Stimulated activated CD8-positive, alpha-beta memory T cell treated with anti-CD3 and anti-CD28 coated beads, Interleukin-12 subunit alpha, Interleukin-12 subunit beta, amount 100 ng/mL, for 4 hours (primary cell): ENCODE data around the gene RAD52.
A peak's percentile ranks its signal among the peaks of the same experiment; 100 is the strongest.

Experiments used
- DNase-seq: peaks from one replicate; pipeline ENCODE4 v3.0.0-alpha.2; 2020; ENCODE audit warnings: low read depth

The RAD52 gene

GRCh38 chr12:949453-950191 is at the start of gene RAD52:
RAD52 (minus strand) TSS chr12:949694; CDS start chr12:933058, 16,636 bp downstream.
- peak; percentile 95 for DNase-seq

- no peak for DNase-seq
Observed at GRCh38 chr12:998020-998874, 48.8 kb upstream of the RAD52 start.

- DNase-seq = no peak
Observed at GRCh38 chr12:997505-997904, 48.0 kb upstream of the RAD52 start.

GRCh38 chr12:996881-997280 is 47.4 kb upstream of the RAD52 start:
- no peak for DNase-seq

- DNase-seq = no peak
Observed at GRCh38 chr12:992647-993046, 43.2 kb upstream of the RAD52 start.

- no peak for DNase-seq
Observed at GRCh38 chr12:991350-992333, 42.1 kb upstream of the RAD52 start.

- peak; percentile 82 for DNase-seq
Observed at GRCh38 chr12:990661-991349, 41.3 kb upstream of the RAD52 start, which contains the start of gene ERC1. ERC1 (plus strand) TSS chr12:991223; CDS start chr12:1027904, 36,681 bp downstream.

GRCh38 chr12:989751-990660 is 40.5 kb upstream of the RAD52 start:
- DNase-seq = peak; percentile 25

GRCh38 chr12:989051-989450 is 39.6 kb upstream of the RAD52 start:
- no peak for DNase-seq

- DNase-seq = no peak
Observed at GRCh38 chr12:988646-989045, 39.2 kb upstream of the RAD52 start.

- no peak for DNase-seq
Observed at GRCh38 chr12:981961-982360, 32.5 kb upstream of the RAD52 start.

GRCh38 chr12:981176-981828 is 31.8 kb upstream of the RAD52 start:
- DNase-seq = no peak

GRCh38 chr12:979349-979748 is 29.9 kb upstream of the RAD52 start:
- no peak for DNase-seq

- DNase-seq = no peak
Observed at GRCh38 chr12:977156-977555, 27.7 kb upstream of the RAD52 start.

GRCh38 chr12:976644-977043 is 27.1 kb upstream of the RAD52 start:
- no peak for DNase-seq

GRCh38 chr12:974271-974862 is 24.9 kb upstream of the RAD52 start:
- DNase-seq = no peak

GRCh38 chr12:971991-972390 is 22.5 kb upstream of the RAD52 start:
- no peak for DNase-seq

- no peak for DNase-seq
Observed at GRCh38 chr12:969821-970220, 20.3 kb upstream of the RAD52 start.

- DNase-seq = no peak
Observed at GRCh38 chr12:968545-968944, 19.1 kb upstream of the RAD52 start.
